Keratinocyte (primary cell): Measurements from ENCODE around the gene THAP9.

ENCODE experiments used
- CTCF ChIP-seq, 3 experiments: IDR thresholded peaks in 1 of 3; conservative IDR thresholded peaks in 1 of 3; optimal IDR thresholded peaks in 1 of 3; 2 replicates in 2 of 3; 3 replicates in 1 of 3; pipeline versions ENCODE3 to v1.5.1; 2011; ENCODE audit warnings: low read length in 3 of 3, mild to moderate bottlenecking in 3 of 3, moderate library complexity in 2 of 3, control low read depth in 1 of 3, inconsistent platforms in 1 of 3; ENCODE audit not compliant: insufficient read depth in 2 of 3; ENCODE audit errors: extremely low read depth in 1 of 3
- EZH2 ChIP-seq: IDR thresholded peaks from one replicate; pipeline ENCODE4 v1.6.1; 2012; ENCODE audit warnings: inconsistent platforms, mild to moderate bottlenecking, low read length, moderate library complexity

- TF ChIP-seq CTCF (optimal IDR thresholded peaks at IDR 0.05 in 1 of 3, IDR thresholded peaks at IDR 0.05 in 1 of 3, conservative IDR thresholded peaks at IDR 0.05 in 1 of 3; ENCODE audit: extremely low read depth in 1 of 3, insufficient read depth in 2 of 3, low read length in 3 of 3) (no peak), EZH2 (no peak)
Observed at GRCh38 chr4:82939414-82939813, 38.9 kb downstream of the THAP9 start.
